Activated CD4-positive, alpha-beta T cell treated with anti-CD3 and anti-CD28 coated beads for 36 hours (primary cell): Measurements from ENCODE around the gene FAAP100. TPM values are rescaled to one million over a fixed set of nuclear protein-coding genes. Genes with fewer than 3 reads are reported as not detected.
"Not testable (repeated sequence)": the region's sequence is repeated elsewhere in the genome, so short reads cannot be mapped to it uniquely, and the experiment has no call there.

Source experiments
- ATAC-seq: fragments of 200-7000 bp; cut with Tn5 transposase; one replicate; pipeline ENCODE4 v1.10.0; 2021; ENCODE audit warnings: mild to moderate bottlenecking, moderate library complexity
- CTCF ChIA-PET: fragments of 350-600 bp; sonication (Branson Sonifier 250); formaldehyde crosslinking; loops from one replicate; lab custom pipeline; 2021; ENCODE audit warnings: antibody characterized with exemption; lab: Charles Lee
- POLR2A ChIA-PET: fragments of 350-600 bp; sonication (Branson Sonifier 250); formaldehyde crosslinking; loops from one replicate; lab custom pipeline; 2021; ENCODE audit warnings: antibody characterized with exemption, inconsistent platforms; lab: Charles Lee
- DNase-seq: peaks from one replicate; pipeline ENCODE4 v3.0.0-alpha.2; 2020
- H3K27ac Mint-ChIP-seq: one replicate; pipeline ENCODE4 v1.8.0; 2021; ENCODE audit warnings: mixed read lengths
- H3K27me3 Mint-ChIP-seq: one replicate; pipeline ENCODE4 v1.8.0; 2021; ENCODE audit warnings: mixed read lengths
- H3K36me3 Mint-ChIP-seq: one replicate; pipeline ENCODE4 v1.8.0; 2021; ENCODE audit warnings: low read depth, mixed read lengths
- H3K4me1 Mint-ChIP-seq: one replicate; pipeline ENCODE4 v1.8.0; 2021; ENCODE audit warnings: mixed read lengths
- H3K4me3 Mint-ChIP-seq: one replicate; pipeline ENCODE4 v1.8.0; 2021; ENCODE audit warnings: mild to moderate bottlenecking, moderate library complexity, mixed read lengths
- H3K9me3 Mint-ChIP-seq: one replicate; pipeline ENCODE4 v1.8.0; 2021; ENCODE audit warnings: low read depth, mixed read lengths
- intact Hi-C, 2 experiments: fragments of 100-400 bp; cut with DNase I in 1 of 2; cut with micrococcal nuclease in 1 of 2; formaldehyde crosslinking; loops; one replicate each; pipeline versions ENCODE4 v1.14.2 to v1.15.1; 2022 to 2024; cut with DNase I, micrococcal nuclease
- total RNA-seq, 2 experiments: library from RNA; stranded (reverse); gene quantifications; one replicate each; pipeline ENCODE4 v1.2.3, GENCODE V29; 2021

Gene FAAP100
- 10 to 100 TPM; 30.4 to 39.3 TPM for total RNA-seq

- H3K4me1 Mint-ChIP-seq = peaks cover 38% of the 10 kb centered on the region
- peak; percentile 91 for DNase-seq
- peaks cover 16% of the 10 kb centered on the region for H3K36me3 Mint-ChIP-seq
- POLR2A ChIA-PET = interaction anchor here (0.6 to 1.2 kb wide), 8 partner anchors 34 to 396 kb away, joined by 3 to 11 read pairs (median 4); partner anchors contain the start of genes ACTG1, MRPL12, NDUFAF8 and NPLOC4
- H3K4me3 Mint-ChIP-seq = peak within 1 kb of the TSS; percentile 89
- H3K27ac Mint-ChIP-seq = peak within 1 kb of the TSS; percentile 86
- H3K27me3 Mint-ChIP-seq = no peaks in the 10 kb centered on the region
- intact Hi-C loops = loop anchor here (1.0 to 5.0 kb wide), 19 partner anchors 33 to 517 kb away; partner anchors contain the start of genes SLC38A10 (in 2 of the 2), ARL16 (in 1 of the 2), ASPSCR1 (in 1 of the 2) and BAIAP2 (in 1 of the 2)
- no peaks in the 10 kb centered on the region for H3K9me3 Mint-ChIP-seq
- CTCF ChIA-PET = interaction anchor here (0.6 to 1.5 kb wide), 6 partner anchors 38 to 872 kb away, joined by 3 to 5 read pairs (median 3); no protein-coding TSS in a partner anchor
- ATAC-seq = peak; percentile 70
Observed at GRCh38 chr17:81552244-81553017, at the start of gene FAAP100. TSS of gene FAAP100 (minus strand) at chr17:81552353. CDS start at chr17:81552330, 23 bp downstream.

DNA sequence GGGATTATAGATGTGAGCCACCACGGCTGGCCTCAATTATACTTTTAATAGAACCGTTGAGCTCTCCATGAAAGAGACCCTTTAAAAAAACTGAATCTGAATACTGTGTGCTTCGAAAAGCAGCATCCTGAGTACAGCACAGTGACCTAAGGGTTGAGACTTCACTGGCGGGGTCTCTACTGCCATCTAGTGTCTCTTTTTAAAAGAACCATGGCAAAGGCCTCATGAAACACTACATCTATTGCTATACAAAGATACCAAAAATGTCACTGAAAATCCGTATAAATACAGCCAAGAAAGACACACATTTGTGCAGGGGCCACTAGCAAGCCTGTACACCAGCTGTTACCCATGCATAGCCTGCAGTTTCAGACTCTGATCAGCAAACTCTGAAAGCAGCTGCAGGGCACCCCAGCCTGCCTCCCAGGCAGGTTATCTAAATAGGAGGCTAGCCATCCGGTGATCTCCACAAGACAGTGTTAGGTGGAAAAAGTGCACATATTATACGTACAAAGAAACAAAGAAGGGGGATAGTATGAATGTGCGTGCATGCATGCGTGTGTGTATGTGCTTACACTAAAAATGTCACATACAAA is 49.5 kb upstream of the FAAP100 start:
- peak; percentile 99 for ATAC-seq
- H3K4me1 Mint-ChIP-seq = no peaks in the 10 kb centered on the region
- ChIA-PET CTCF (interaction anchor here (0.5 to 2.1 kb wide), 22 partner anchors 9 to 339 kb away, joined by 3 to 18 read pairs (median 3); partner anchors contain the start of gene FAAP100), POLR2A (no interaction called here)
- no peak overlapping the region for H3K4me3 Mint-ChIP-seq
- peaks cover 35% of the 10 kb centered on the region for H3K36me3 Mint-ChIP-seq
- no peaks in the 10 kb centered on the region for H3K9me3 Mint-ChIP-seq
- H3K27ac Mint-ChIP-seq = no peak overlapping the region
- intact Hi-C loops = loop anchor here (1.0 to 2.0 kb wide), 3 partner anchors 87 to 349 kb away; no protein-coding TSS in a partner anchor
- peak; percentile 48 for DNase-seq
- no peaks in the 10 kb centered on the region for H3K27me3 Mint-ChIP-seq

DNA sequence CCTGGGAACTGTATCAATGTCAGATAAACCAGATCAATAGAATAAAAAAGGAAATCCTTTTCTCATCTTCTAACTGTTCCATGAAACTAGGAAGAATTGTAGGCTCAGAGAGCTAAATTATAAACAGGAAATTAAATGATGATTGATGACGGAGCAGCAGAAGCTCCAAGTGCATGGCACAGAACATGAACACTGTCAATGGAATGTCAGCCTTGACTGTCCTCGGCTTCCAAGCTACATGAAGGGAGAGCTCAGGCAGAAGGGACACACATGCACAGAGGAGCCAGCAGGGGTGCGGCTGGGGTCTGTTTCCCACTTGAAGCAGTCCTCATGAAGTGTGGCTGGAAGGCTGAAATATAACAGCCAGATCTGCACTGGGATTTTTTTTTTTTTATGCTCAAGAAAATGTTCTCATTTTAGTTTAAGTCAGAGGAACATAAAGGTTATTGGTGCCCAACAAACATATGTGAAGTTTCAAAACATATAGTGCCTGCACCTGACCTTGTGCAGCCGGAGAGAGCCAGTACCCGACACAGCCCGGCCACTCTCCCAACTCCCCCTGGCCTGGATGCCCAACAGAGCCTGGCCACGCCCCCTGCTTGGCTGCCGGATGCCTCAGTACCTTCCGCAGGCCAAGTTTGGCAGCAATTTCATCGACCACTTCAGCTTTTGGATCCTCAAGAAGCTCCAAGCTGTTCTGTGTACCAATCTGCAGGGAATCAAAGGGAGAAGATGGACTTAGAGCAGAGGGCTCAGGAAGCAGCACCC is 47.8 kb upstream of the FAAP100 start:
- intact Hi-C loops = loop anchor here (2.0 kb wide), 2 partner anchors 85 to 347 kb away; no protein-coding TSS in a partner anchor
- POLR2A ChIA-PET = no interaction called here

DNA sequence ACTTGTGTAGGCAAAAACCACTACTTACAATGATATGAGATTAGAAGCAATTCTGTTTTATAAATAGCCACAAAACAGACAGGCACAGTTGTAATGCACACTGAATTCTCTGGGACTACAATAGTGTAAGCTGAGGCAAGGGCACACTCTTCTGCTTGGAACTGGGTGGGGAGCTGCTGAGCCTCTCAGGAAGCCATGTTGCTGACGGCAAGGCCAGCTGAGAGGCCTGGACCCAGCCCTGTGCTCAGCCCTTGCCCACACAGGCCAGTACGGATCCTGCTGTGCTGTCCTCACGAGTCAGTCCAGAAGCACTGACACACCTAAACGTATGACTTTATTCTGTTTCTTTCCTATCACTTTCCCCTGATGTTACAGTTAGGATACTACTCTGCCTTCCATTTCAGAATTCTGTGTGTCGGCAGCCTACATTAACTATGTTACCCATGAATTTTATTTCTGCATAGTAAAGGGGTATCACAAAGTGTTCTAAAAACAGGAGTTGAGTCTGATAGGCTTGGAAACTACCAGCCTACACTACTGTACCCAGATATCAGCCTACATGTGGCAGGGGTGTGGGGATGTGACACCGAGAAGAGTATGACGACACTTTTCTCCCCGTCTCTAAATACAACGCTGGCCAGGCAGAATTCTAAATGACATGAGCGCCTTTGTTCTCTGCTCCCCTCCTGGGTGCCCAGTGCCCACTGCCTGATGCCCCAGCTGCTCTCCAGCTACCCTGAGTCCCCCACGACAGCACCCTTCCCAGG is 41.1 kb upstream of the FAAP100 start:
- Mint-ChIP-seq H3K4me3 (no peak overlapping the region), H3K36me3 (peaks cover 49% of the 10 kb centered on the region), H3K27ac (no peak overlapping the region), H3K9me3 (no peaks in the 10 kb centered on the region), H3K27me3 (no peaks in the 10 kb centered on the region), H3K4me1 (no peaks in the 10 kb centered on the region)
- POLR2A ChIA-PET = no interaction called here
- CTCF ChIA-PET = interaction anchor here (1.1 kb wide), 1 partner anchor 8 kb away, joined by 4 read pairs; no protein-coding TSS in a partner anchor
- no peak for DNase-seq
- intact Hi-C loops = no loop called here
- ATAC-seq = no peak

More for the DNA sequence above, 47.8 kb upstream of the FAAP100 start:
- no peak overlapping the region for H3K27ac Mint-ChIP-seq
- DNase-seq (no peak), ATAC-seq (no peak)
- H3K36me3 Mint-ChIP-seq = peaks cover 41% of the 10 kb centered on the region
- H3K27me3 Mint-ChIP-seq = no peaks in the 10 kb centered on the region
- no peaks in the 10 kb centered on the region for H3K9me3 Mint-ChIP-seq
- no peak overlapping the region for H3K4me3 Mint-ChIP-seq
- H3K4me1 Mint-ChIP-seq = no peaks in the 10 kb centered on the region
- CTCF ChIA-PET = interaction anchor here (0.7 to 2.1 kb wide), 8 partner anchors 10 to 290 kb away, joined by 3 to 18 read pairs (median 4); no protein-coding TSS in a partner anchor

DNA sequence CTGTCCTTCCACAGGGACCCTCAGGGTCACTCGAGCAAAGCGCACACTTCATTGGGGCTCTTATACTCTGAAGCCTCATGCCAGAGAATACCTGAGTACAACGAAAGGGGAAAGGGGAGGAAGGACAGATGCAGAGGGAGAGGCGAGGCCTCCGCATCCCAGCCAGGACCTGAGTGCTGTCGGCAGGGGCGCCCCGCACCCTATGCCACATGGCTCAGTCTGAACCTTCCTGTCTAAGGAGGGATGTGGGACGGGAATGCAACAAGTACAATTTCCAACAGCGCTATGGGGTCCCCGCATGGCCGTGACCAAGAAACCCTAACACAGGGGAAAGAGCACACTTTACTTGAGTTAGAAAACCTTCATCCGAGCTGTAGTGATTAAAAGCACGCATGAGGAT is 39.8 kb upstream of the FAAP100 start:
- H3K36me3 Mint-ChIP-seq = peaks cover 50% of the 10 kb centered on the region

DNA sequence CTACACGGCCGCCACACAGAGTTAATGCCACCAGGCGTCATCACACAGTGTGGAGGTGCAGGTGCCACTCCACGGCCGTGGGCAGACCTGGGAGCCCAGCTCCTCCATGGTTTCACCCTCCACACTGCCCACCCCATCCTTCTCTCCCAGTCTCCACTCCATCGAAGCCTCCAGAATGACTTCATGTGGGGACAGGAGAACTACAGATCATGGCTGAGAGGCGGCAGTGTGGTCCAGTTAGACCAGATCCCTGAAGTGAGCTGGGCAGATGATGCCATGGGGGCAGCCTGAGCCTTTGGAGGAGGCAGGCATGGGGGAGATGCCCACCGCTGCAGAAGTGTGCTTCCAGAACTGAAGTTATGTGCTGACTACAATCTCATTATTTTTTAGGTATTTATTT is 38.0 kb upstream of the FAAP100 start:
- Mint-ChIP-seq H3K36me3 (peaks cover 55% of the 10 kb centered on the region), H3K9me3 (no peaks in the 10 kb centered on the region), H3K4me1 (no peaks in the 10 kb centered on the region), H3K27ac (no peak overlapping the region), H3K4me3 (no peak overlapping the region), H3K27me3 (no peaks in the 10 kb centered on the region)
- intact Hi-C loops = no loop called here
- ATAC-seq = no peak
- DNase-seq = no peak
- POLR2A ChIA-PET = no interaction called here
- CTCF ChIA-PET = interaction anchor here (1.1 kb wide), 1 partner anchor 11 kb away, joined by 3 read pairs; no protein-coding TSS in a partner anchor

More for the DNA sequence above, 39.8 kb upstream of the FAAP100 start:
- ATAC-seq (no peak), DNase-seq (no peak)
- Mint-ChIP-seq H3K9me3 (no peaks in the 10 kb centered on the region), H3K27ac (no peak overlapping the region), H3K27me3 (no peaks in the 10 kb centered on the region), H3K4me3 (no peak overlapping the region), H3K4me1 (no peaks in the 10 kb centered on the region)
- ChIA-PET CTCF (interaction anchor here (1.1 kb wide), 1 partner anchor 9 kb away, joined by 4 read pairs; no protein-coding TSS in a partner anchor), POLR2A (no interaction called here)
- intact Hi-C loops = no loop called here

DNA sequence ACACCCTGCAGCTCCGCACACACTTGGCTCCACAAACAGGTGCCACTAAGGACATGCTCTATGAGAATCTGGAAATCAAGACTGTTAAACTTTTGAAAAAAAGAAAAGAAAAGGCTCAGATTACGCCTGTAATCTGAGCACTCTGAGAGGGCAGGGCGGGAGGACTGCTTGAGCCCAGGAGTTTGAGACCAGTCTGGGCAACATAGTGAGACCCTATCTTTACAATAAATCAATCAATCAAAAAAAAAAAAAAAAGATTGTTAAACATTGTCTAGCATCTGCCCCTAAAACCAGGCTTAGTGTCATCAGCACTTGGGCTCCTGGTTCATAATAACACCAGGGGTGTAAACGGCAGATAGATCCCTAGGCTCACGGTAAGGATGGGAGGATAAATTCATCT is 37.5 kb upstream of the FAAP100 start:
- peaks cover 53% of the 10 kb centered on the region for H3K36me3 Mint-ChIP-seq
- H3K4me1 Mint-ChIP-seq = no peaks in the 10 kb centered on the region
- intact Hi-C loops = no loop called here
- no peak overlapping the region for H3K4me3 Mint-ChIP-seq
- H3K27me3 Mint-ChIP-seq = no peaks in the 10 kb centered on the region
- ChIA-PET POLR2A (no interaction called here), CTCF (interaction anchor here (1.1 kb wide), 1 partner anchor 11 kb away, joined by 3 read pairs; no protein-coding TSS in a partner anchor)
- ATAC-seq (no peak), DNase-seq (no peak)
- no peak overlapping the region for H3K27ac Mint-ChIP-seq
- H3K9me3 Mint-ChIP-seq = no peaks in the 10 kb centered on the region

DNA sequence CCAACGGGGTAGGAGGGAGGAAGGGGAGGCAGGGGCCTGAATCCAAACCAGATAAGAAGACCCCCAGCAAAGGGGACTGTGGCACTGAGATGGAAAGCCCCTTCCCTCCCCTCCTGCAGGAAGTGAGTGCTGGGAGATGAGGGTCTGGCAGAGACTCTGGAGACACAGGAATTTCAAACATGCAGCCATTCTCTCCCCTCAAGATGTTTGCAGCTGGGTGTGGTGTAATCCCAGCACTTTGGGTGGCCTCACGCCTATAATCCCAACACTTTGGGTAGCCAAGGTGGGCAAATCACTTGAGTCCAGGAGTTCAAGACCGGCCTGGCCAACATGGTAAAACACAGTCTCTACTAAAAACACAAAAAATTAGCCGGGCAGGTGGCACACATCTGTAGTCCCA is 33.9 kb upstream of the FAAP100 start:
- Mint-ChIP-seq H3K27me3 (no peaks in the 10 kb centered on the region), H3K9me3 (no peaks in the 10 kb centered on the region), H3K27ac (no peak overlapping the region), H3K36me3 (peaks cover 55% of the 10 kb centered on the region), H3K4me1 (no peaks in the 10 kb centered on the region), H3K4me3 (no peak overlapping the region)
- intact Hi-C loops = no loop called here
- ATAC-seq (no peak), DNase-seq (no peak)
- ChIA-PET CTCF (interaction anchor here (0.6 kb wide), 1 partner anchor 269 kb away, joined by 3 read pairs; no protein-coding TSS in a partner anchor), POLR2A (no interaction called here)

DNA sequence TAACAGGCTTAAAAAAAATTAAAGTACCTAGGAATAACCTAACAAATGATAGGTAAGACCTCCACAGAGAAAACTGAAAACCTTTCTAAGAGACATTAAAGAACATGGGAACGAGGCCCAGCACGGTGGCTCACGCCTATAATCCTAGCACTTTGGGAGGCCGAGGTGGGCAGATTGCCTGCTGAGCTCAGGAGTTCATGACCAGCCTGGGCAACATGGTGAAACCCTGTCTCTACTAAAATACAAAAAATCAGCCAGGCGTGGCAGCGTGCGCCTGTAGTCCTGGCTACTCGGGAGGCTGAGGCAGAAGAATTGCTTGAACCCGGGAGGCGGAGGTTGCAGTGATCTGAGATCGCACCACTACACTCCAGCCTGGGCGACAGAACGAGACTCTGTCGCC is 32.6 kb upstream of the FAAP100 start:
- CTCF ChIA-PET = interaction anchor here (1.9 kb wide), 1 partner anchor 17 kb away, joined by 6 read pairs; no protein-coding TSS in a partner anchor
- H3K27me3 Mint-ChIP-seq, H3K27ac Mint-ChIP-seq, intact Hi-C loops, H3K4me3 Mint-ChIP-seq, DNase-seq, ATAC-seq, H3K4me1 Mint-ChIP-seq, POLR2A ChIA-PET, H3K9me3 Mint-ChIP-seq: not testable (repeated sequence)
- peaks cover 57% of the 10 kb centered on the region for H3K36me3 Mint-ChIP-seq

GRCh38 chr17:81583589-81584342 is 31.6 kb upstream of the FAAP100 start:
- H3K9me3 Mint-ChIP-seq = no peaks in the 10 kb centered on the region
- ChIA-PET POLR2A (no interaction called here), CTCF (interaction anchor here (1.9 kb wide), 1 partner anchor 18 kb away, joined by 6 read pairs; no protein-coding TSS in a partner anchor)
- DNase-seq (no peak), ATAC-seq (no peak)
- peaks cover 12% of the 10 kb centered on the region for H3K4me1 Mint-ChIP-seq
- H3K27me3 Mint-ChIP-seq = no peaks in the 10 kb centered on the region
- peaks cover 54% of the 10 kb centered on the region for H3K36me3 Mint-ChIP-seq
- H3K4me3 Mint-ChIP-seq = no peak overlapping the region
- H3K27ac Mint-ChIP-seq = no peak overlapping the region
- intact Hi-C loops = no loop called here
